NCI-H187 treated with DMSO at 0.1 percent for 48 hours (cell line): ENCODE measurements around the gene ETV6.

ENCODE experiments used
- DNase-seq: peaks from one replicate; lab custom pipeline; 2025; lab: John Stamatoyannopoulos, UW

ETV6 gene

GRCh38 chr12:11827091-11828061 lies 177.9 kb downstream of the ETV6 start:
- DNase-seq: no peak

GRCh38 chr12:11829764-11830194 lies 180.3 kb downstream of the ETV6 start:
- no peak for DNase-seq

GRCh38 chr12:11830307-11830801 lies 180.9 kb downstream of the ETV6 start:
- no peak for DNase-seq

GRCh38 chr12:11832093-11832492 lies 182.6 kb downstream of the ETV6 start:
- DNase-seq: no peak

- no peak for DNase-seq
Observed at GRCh38 chr12:11833174-11833895, 183.9 kb downstream of the ETV6 start.

GRCh38 chr12:11834104-11834812 lies 184.8 kb downstream of the ETV6 start:
- DNase-seq: no peak

GRCh38 chr12:11834931-11835330 lies 185.5 kb downstream of the ETV6 start:
- DNase-seq: no peak

GRCh38 chr12:11836282-11837151 lies 187.0 kb downstream of the ETV6 start:
- DNase-seq: no peak

- DNase-seq: no peak
Observed at GRCh38 chr12:11837216-11837934, 187.9 kb downstream of the ETV6 start.

GRCh38 chr12:11838403-11838802 lies 188.9 kb downstream of the ETV6 start:
- no peak for DNase-seq

GRCh38 chr12:11839091-11839641 lies 189.7 kb downstream of the ETV6 start:
- DNase-seq: peak; percentile 63

- DNase-seq: no peak
Observed at GRCh38 chr12:11840366-11840765, 190.9 kb downstream of the ETV6 start.

- DNase-seq: no peak
Observed at GRCh38 chr12:11846488-11846887, 197.0 kb downstream of the ETV6 start.

GRCh38 chr12:11847539-11847938 lies 198.1 kb downstream of the ETV6 start:
- no peak for DNase-seq

GRCh38 chr12:11849757-11850504 lies 200.5 kb downstream of the ETV6 start:
- DNase-seq: no peak

- DNase-seq: peak; percentile 79
Observed at GRCh38 chr12:11853126-11853525, 203.7 kb downstream of the ETV6 start.

GRCh38 chr12:11854011-11854499 lies 204.6 kb downstream of the ETV6 start:
- no peak for DNase-seq

- no peak for DNase-seq
Observed at GRCh38 chr12:11855983-11856374, 206.5 kb downstream of the ETV6 start.

- DNase-seq: no peak
Observed at GRCh38 chr12:11856971-11857370, 207.5 kb downstream of the ETV6 start.
